H1 (cell line): Measurements from ENCODE around the gene PLCL2. TPM values are rescaled to one million over a fixed set of nuclear protein-coding genes. Genes with fewer than 3 reads are reported as not detected.

Experiments used
- CTCF ChIA-PET: fragments of 300-600 bp; sonication (Branson Sonifier 250); formaldehyde crosslinking; loops from one replicate; lab custom pipeline; 2021; ENCODE audit not compliant: partially characterized antibody; lab: Charles Lee
- POLR2A ChIA-PET: fragments of 300-600 bp; sonication (Branson Sonifier 250); formaldehyde crosslinking; loops from one replicate; lab custom pipeline; 2021; ENCODE audit warnings: inconsistent platforms; ENCODE audit not compliant: partially characterized antibody; lab: Charles Lee
- DNase-seq, 2 experiments: peaks; one replicate each; pipeline versions ENCODE4 v3.0.0 to v3.0.0-alpha.2; 2010 to 2022; ENCODE audit warnings: low spot score in 2 of 2, low read depth in 1 of 2, mixed read lengths in 1 of 2
- FAIRE-seq: peaks from 2 replicates; lab custom pipeline; 2011; peaks lifted over from hg19 to GRCh38; lab: Jason Lieb, UNC
- H2AFZ ChIP-seq: 2 replicates; pipeline ENCODE4 v1.8.1; 2012; ENCODE audit warnings: low read length, inconsistent platforms
- H2AK5ac ChIP-seq: 2 replicates; pipeline ENCODE4 v1.6.1; 2013; ENCODE audit warnings: low read depth, low read length
- H2BK120ac ChIP-seq: replicated peaks from 2 replicates; pipeline ENCODE3; 2013; ENCODE audit warnings: low read depth, low read length, inconsistent platforms
- H2BK12ac ChIP-seq: 2 replicates; pipeline ENCODE4 v1.6.1; 2013; ENCODE audit warnings: low read depth, low read length
- H2BK15ac ChIP-seq: 2 replicates; pipeline ENCODE4 v1.6.1; 2013; ENCODE audit warnings: low read length
- H2BK20ac ChIP-seq: 2 replicates; pipeline ENCODE4 v1.6.1; 2013; ENCODE audit warnings: low read length
- H2BK5ac ChIP-seq: 2 replicates; pipeline ENCODE4 v1.6.1; 2013; ENCODE audit warnings: low read depth, low read length
- H3K14ac ChIP-seq: 2 replicates; pipeline ENCODE4 v1.6.1; 2013; ENCODE audit warnings: inconsistent platforms; ENCODE audit not compliant: insufficient read length
- H3K18ac ChIP-seq: 2 replicates; pipeline ENCODE4 v1.6.1; 2013; ENCODE audit warnings: low read length; ENCODE audit errors: extremely low read depth
- H3K23ac ChIP-seq: 2 replicates; pipeline ENCODE4 v1.6.1; 2013; ENCODE audit warnings: inconsistent platforms; ENCODE audit not compliant: insufficient read length
- H3K23me2 ChIP-seq: 2 replicates; pipeline ENCODE4 v1.6.1; 2013; ENCODE audit warnings: low read depth, low read length
- H3K27ac ChIP-seq: 2 replicates; pipeline ENCODE4 v1.6.1; 2011; ENCODE audit warnings: low read depth, low read length, inconsistent platforms
- H3K27me3 ChIP-seq, 4 experiments: replicated peaks in 1 of 4; 1 replicate in 1 of 4; 2 replicates in 3 of 4; pipeline versions ENCODE4 v1.6.1 to v1.8.1; 2011 to 2013; ENCODE audit warnings: low read length in 3 of 4, mild to moderate bottlenecking in 3 of 4, inconsistent platforms in 2 of 4, mixed read lengths in 2 of 4, moderate library complexity in 1 of 4; ENCODE audit not compliant: control insufficient read depth in 3 of 4, insufficient read depth in 3 of 4; ENCODE audit errors: extremely low read depth in 1 of 4
- H3K36me3 ChIP-seq, 4 experiments: 2 replicates each; pipeline versions ENCODE4 v1.6.1 to v1.8.1; 2011 to 2013; ENCODE audit warnings: mild to moderate bottlenecking in 4 of 4, low read length in 3 of 4, moderate library complexity in 2 of 4, control low read depth in 1 of 4, inconsistent platforms in 1 of 4; ENCODE audit not compliant: insufficient read depth in 4 of 4, control insufficient read depth in 2 of 4
- H3K4ac ChIP-seq: replicated peaks from 2 replicates; pipeline ENCODE3; 2013; ENCODE audit warnings: low read length, low read depth, mixed read lengths, inconsistent platforms; ENCODE audit not compliant: insufficient read length
- H3K4me1 ChIP-seq, 4 experiments: replicated peaks in 1 of 4; 1 replicate in 1 of 4; 2 replicates in 3 of 4; pipeline versions ENCODE4 v1.6.1 to v1.8.1; 2011 to 2013; ENCODE audit warnings: low read length in 3 of 4, inconsistent platforms in 2 of 4, mixed read lengths in 1 of 4; ENCODE audit not compliant: insufficient read depth in 4 of 4, control insufficient read depth in 3 of 4
- H3K4me2 ChIP-seq, 2 experiments: 2 replicates each; pipeline versions ENCODE4 v1.6.1 to v1.8.1; 2011 to 2013; ENCODE audit warnings: low read depth in 2 of 2, low read length in 2 of 2, control low read depth in 1 of 2, inconsistent platforms in 1 of 2, mild to moderate bottlenecking in 1 of 2; ENCODE audit not compliant: insufficient read depth in 1 of 2
- H3K4me3 ChIP-seq, 4 experiments: fragments of 200-600, 300-600 bp in 1 of 4; sonication (generic), shearing (Covaris generic), sonication (Bioruptor Twin) in 1 of 4; 2 replicates each; pipeline versions ENCODE4 v1.5.1 to v1.8.1; 2011 to 2016; ENCODE audit warnings: low read length in 4 of 4, low read depth in 3 of 4, control low read depth in 2 of 4, inconsistent platforms in 2 of 4, mild to moderate bottlenecking in 2 of 4, mixed read lengths in 1 of 4, moderate library complexity in 1 of 4; ENCODE audit not compliant: insufficient read depth in 2 of 4; ENCODE audit errors: extremely low read depth in 1 of 4
- H3K56ac ChIP-seq: replicated peaks from 2 replicates; pipeline ENCODE3; 2013; ENCODE audit warnings: low read depth, mild to moderate bottlenecking, mixed read lengths, low read length, inconsistent platforms; ENCODE audit not compliant: insufficient read length
- H3K79me1 ChIP-seq: 2 replicates; pipeline ENCODE4 v1.6.1; 2013; ENCODE audit warnings: low read depth, low read length, control low read depth
- H3K79me2 ChIP-seq, 2 experiments: 2 replicates each; pipeline versions ENCODE4 v1.6.1 to v1.8.1; 2012 to 2013; ENCODE audit warnings: low read length in 2 of 2, mild to moderate bottlenecking in 2 of 2, inconsistent platforms in 1 of 2; ENCODE audit not compliant: insufficient read depth in 2 of 2, control insufficient read depth in 1 of 2
- H3K9ac ChIP-seq, 4 experiments: replicated peaks in 1 of 4; 1 replicate in 1 of 4; 2 replicates in 3 of 4; pipeline versions ENCODE4 v1.6.1 to v1.8.1; 2011 to 2013; ENCODE audit warnings: low read depth in 3 of 4, low read length in 3 of 4, control low read depth in 2 of 4, mild to moderate bottlenecking in 2 of 4, moderate library complexity in 2 of 4, inconsistent platforms in 1 of 4; ENCODE audit errors: extremely low read depth in 1 of 4
- H3K9me3 ChIP-seq, 2 experiments: 2 replicates each; pipeline versions ENCODE4 v1.6.1 to v1.8.1; 2012 to 2013; ENCODE audit warnings: mild to moderate bottlenecking in 2 of 2, moderate library complexity in 2 of 2, control low read depth in 1 of 2, inconsistent platforms in 1 of 2, low read depth in 1 of 2, low read length in 1 of 2, mixed read lengths in 1 of 2; ENCODE audit not compliant: insufficient read depth in 2 of 2
- H4K20me1 ChIP-seq, 2 experiments: replicated peaks in 1 of 2; 2 replicates each; pipeline versions ENCODE3 to v1.8.1; 2011 to 2013; ENCODE audit warnings: inconsistent platforms in 2 of 2, low read length in 2 of 2, mild to moderate bottlenecking in 1 of 2; ENCODE audit not compliant: insufficient read depth in 2 of 2, control insufficient read depth in 1 of 2
- H4K5ac ChIP-seq: 2 replicates; pipeline ENCODE4 v1.6.1; 2013; ENCODE audit warnings: low read length, low read depth, mixed read lengths, inconsistent platforms; ENCODE audit not compliant: insufficient read length
- H4K8ac ChIP-seq: 2 replicates; pipeline ENCODE4 v1.8.0; 2013; ENCODE audit warnings: mild to moderate bottlenecking, moderate library complexity, low read length, inconsistent platforms; ENCODE audit not compliant: insufficient read depth; ENCODE audit errors: extremely low read depth
- H4K91ac ChIP-seq: replicated peaks from 2 replicates; pipeline ENCODE3; 2013; ENCODE audit warnings: low read length, mixed read lengths, inconsistent platforms; ENCODE audit not compliant: insufficient read length
- ASH2L ChIP-seq: fragments of 200-600, 300-600 bp; sonication (generic); IDR thresholded peaks from one replicate; pipeline ENCODE4 v1.7.1; 2017; ENCODE audit warnings: low read length
- BACH1 ChIP-seq: IDR thresholded peaks from 2 replicates; pipeline ENCODE4 v1.6.1; 2012; ENCODE audit warnings: low read length, improper control_type of control experiment
- CBX8 ChIP-seq: fragments of 300-800, 300-1000 bp; sonication (generic); IDR thresholded peaks from 2 replicates; pipeline ENCODE4 v1.7.1; 2016; ENCODE audit warnings: low read depth, low read length, borderline replicate concordance
- HDAC2 ChIP-seq, 2 experiments: fragments of 300-600 bp in 1 of 2; sonication (generic) in 1 of 2; IDR thresholded peaks; 2 replicates each; pipeline ENCODE4 v1.6.1; 2011 to 2012; ENCODE audit warnings: low read depth in 2 of 2, low read length in 2 of 2, mild to moderate bottlenecking in 2 of 2, moderate library complexity in 2 of 2, borderline replicate concordance in 1 of 2, inconsistent platforms in 1 of 2
- JUND ChIP-seq: IDR thresholded peaks from 2 replicates; pipeline ENCODE4 v1.6.1; 2011; ENCODE audit warnings: mild to moderate bottlenecking, improper control_type of control experiment, low read length
- POLR2A ChIP-seq, 2 experiments: IDR thresholded peaks; 1 replicate in 1 of 2; 2 replicates in 1 of 2; pipeline ENCODE4 v1.6.1; 2011; ENCODE audit warnings: low read depth in 2 of 2, low read length in 2 of 2, mild to moderate bottlenecking in 2 of 2; ENCODE audit errors: control extremely low read depth in 1 of 2
- SAP30 ChIP-seq: fragments of 300-600 bp; sonication (generic); IDR thresholded peaks from 2 replicates; pipeline ENCODE4 v1.7.1; 2012; ENCODE audit warnings: low read length, moderate library complexity, mild to moderate bottlenecking, inconsistent platforms; ENCODE audit not compliant: insufficient read depth, insufficient replicate concordance
- SIRT6 ChIP-seq: IDR thresholded peaks from one replicate; pipeline ENCODE4 v1.7.1; 2012; ENCODE audit warnings: low read length, inconsistent platforms
- SIX5 ChIP-seq: IDR thresholded peaks from 2 replicates; pipeline ENCODE4 v1.6.1; 2011; ENCODE audit warnings: mild to moderate bottlenecking, low read depth, low read length
- SP2 ChIP-seq: IDR thresholded peaks from 2 replicates; pipeline ENCODE4 v1.6.1; 2012; ENCODE audit warnings: mild to moderate bottlenecking, low read length, inconsistent platforms
- SP4 ChIP-seq: IDR thresholded peaks from 2 replicates; pipeline ENCODE4 v1.6.1; 2012; ENCODE audit warnings: low read length, inconsistent platforms
- WGBS, 2 experiments: shearing (Covaris generic) in 1 of 2; methylation state at CpG; one replicate each; pipeline versions ENCODE4 v1.1.6 to v1.1.7; 2013 to 2015; ENCODE audit warnings: low lambda C conversion rate in 2 of 2, mixed read lengths in 2 of 2, inconsistent platforms in 1 of 2, low coverage in 1 of 2, missing lambda C conversion rate in 1 of 2; ENCODE audit not compliant: insufficient replicate concordance in 2 of 2, insufficient coverage in 1 of 2, insufficient read length in 1 of 2; ENCODE audit errors: extremely low coverage in 1 of 2, missing lambda C conversion rate in 1 of 2; 5-methylcytosine and 5-hydroxymethylcytosine counted together
- polyA plus RNA-seq, 7 experiments: library from polyadenylated mRNA; depleted of rRNA in 3 of 7; stranded (reverse) in 5 of 7; unstranded in 2 of 7; fragments of >200 nt in 5 of 7; fragments of 200-250 nt in 2 of 7; gene quantifications; 1 replicate in 5 of 7; 2 replicates in 1 of 7; 4 replicates in 1 of 7; pipeline versions ENCODE4 v1.2.1 to v1.2.3, GENCODE V29; 2011 to 2013; ENCODE audit warnings: missing spikeins in 2 of 7, mixed read lengths in 2 of 7
- total RNA-seq: library from RNA; stranded (reverse); fragmentation: NEBNext Ultra II Directional; extraction: Animal tissue kit (Norgen Biotek cat#: 25700); gene quantifications from 2 replicates; pipeline ENCODE4 v1.2.1, GENCODE V29; 2021
- TF ChIP-seq, protein P1 (sequence below): IDR thresholded peaks from 2 replicates; pipeline ENCODE4 v1.6.1; 2012; ENCODE audit warnings: inconsistent platforms
- TF ChIP-seq, protein P2 (sequence below), 3 experiments: IDR thresholded peaks; 1 replicate in 2 of 3; 2 replicates in 1 of 3; pipeline versions ENCODE4 v1.5.1 to v1.6.1; 2011; ENCODE audit warnings: low read length in 3 of 3, mild to moderate bottlenecking in 3 of 3, inconsistent platforms in 2 of 3, low read depth in 1 of 3, moderate library complexity in 1 of 3; ENCODE audit not compliant: insufficient read depth in 1 of 3; ENCODE audit errors: control extremely low read depth in 1 of 3

Gene PLCL2
- total and polyA plus RNA-seq, 2 of the 8 experiments (the other 6 are each of a cell fraction or from before 2014, with no cell fraction given) = 3.5 to 6.8 TPM

GRCh38 chr3:16873872-16874271, 10.9 kb upstream of the PLCL2 start:
- Histone ChIP-seq H3K4me2 (no peak overlapping the region), H3K79me1 (no peaks in the 10 kb centered on the region), H2BK5ac (no peak overlapping the region), H3K79me2 (no peaks in the 10 kb centered on the region), H4K91ac (no peak overlapping the region), H4K8ac (no peak overlapping the region), H3K56ac (no peak overlapping the region), H3K23ac (no peak overlapping the region), H3K4ac (no peak overlapping the region), H3K4me3 (no peak overlapping the region), H2BK12ac (no peak overlapping the region), H3K18ac (no peak overlapping the region), H3K4me1 (no peaks in the 10 kb centered on the region), H3K9ac (no peak overlapping the region), H3K36me3 (no peaks in the 10 kb centered on the region), H2BK15ac (no peak overlapping the region), H2AFZ (no peak overlapping the region), H3K14ac (no peak overlapping the region), H4K5ac (no peak overlapping the region), H3K27me3 (no peaks in the 10 kb centered on the region), H3K23me2 (no peaks in the 10 kb centered on the region), H3K9me3 (no peaks in the 10 kb centered on the region), H2BK120ac (no peak overlapping the region), H3K27ac (no peak overlapping the region), H4K20me1 (no peaks in the 10 kb centered on the region), H2AK5ac (no peak overlapping the region), H2BK20ac (no peak overlapping the region)
- WGBS, 2 experiments = 92% methylated on average over 4 of the region's 4 CpGs; no CpG with 5 or more reads in 1 of the 2 experiments
- ChIA-PET CTCF (interaction anchor here (1.0 to 3.7 kb wide), 7 partner anchors 10 to 114 kb away, joined by 3 to 20 read pairs (median 4); partner anchors contain the start of gene PLCL2), POLR2A (interaction anchor here (1.1 to 1.6 kb wide), 2 partner anchors 11 to 16 kb away, joined by 3 to 5 read pairs; partner anchors contain the start of gene PLCL2)
- FAIRE-seq (no peak), DNase-seq (no peak)
- TF ChIP-seq HDAC2 (IDR thresholded peaks at IDR 0.05; ENCODE audit: borderline replicate concordance in 1 of 2, low read depth in 2 of 2, low read length in 2 of 2) (no peak), SIX5 (no peak), SIRT6 (no peak), SAP30 (no peak), SP4 (no peak), ASH2L (no peak), BACH1 (no peak), CBX8 (no peak), POLR2A (IDR thresholded peaks at IDR 0.05; ENCODE audit: control extremely low read depth in 1 of 2, low read depth in 2 of 2, low read length in 2 of 2) (no peak), JUND (no peak), SP2 (no peak)
- TF ChIP-seq, protein P1, sequence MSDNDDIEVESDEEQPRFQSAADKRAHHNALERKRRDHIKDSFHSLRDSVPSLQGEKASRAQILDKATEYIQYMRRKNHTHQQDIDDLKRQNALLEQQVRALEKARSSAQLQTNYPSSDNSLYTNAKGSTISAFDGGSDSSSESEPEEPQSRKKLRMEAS = no peak
- TF ChIP-seq, protein P2, sequence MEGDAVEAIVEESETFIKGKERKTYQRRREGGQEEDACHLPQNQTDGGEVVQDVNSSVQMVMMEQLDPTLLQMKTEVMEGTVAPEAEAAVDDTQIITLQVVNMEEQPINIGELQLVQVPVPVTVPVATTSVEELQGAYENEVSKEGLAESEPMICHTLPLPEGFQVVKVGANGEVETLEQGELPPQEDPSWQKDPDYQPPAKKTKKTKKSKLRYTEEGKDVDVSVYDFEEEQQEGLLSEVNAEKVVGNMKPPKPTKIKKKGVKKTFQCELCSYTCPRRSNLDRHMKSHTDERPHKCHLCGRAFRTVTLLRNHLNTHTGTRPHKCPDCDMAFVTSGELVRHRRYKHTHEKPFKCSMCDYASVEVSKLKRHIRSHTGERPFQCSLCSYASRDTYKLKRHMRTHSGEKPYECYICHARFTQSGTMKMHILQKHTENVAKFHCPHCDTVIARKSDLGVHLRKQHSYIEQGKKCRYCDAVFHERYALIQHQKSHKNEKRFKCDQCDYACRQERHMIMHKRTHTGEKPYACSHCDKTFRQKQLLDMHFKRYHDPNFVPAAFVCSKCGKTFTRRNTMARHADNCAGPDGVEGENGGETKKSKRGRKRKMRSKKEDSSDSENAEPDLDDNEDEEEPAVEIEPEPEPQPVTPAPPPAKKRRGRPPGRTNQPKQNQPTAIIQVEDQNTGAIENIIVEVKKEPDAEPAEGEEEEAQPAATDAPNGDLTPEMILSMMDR (IDR thresholded peaks at IDR 0.05; ENCODE audit: control extremely low read depth in 1 of 3, insufficient read depth in 1 of 3, low read depth in 1 of 3, low read length in 3 of 3) = no peak
